ENCODE measurements around the gene PPP2R3B. TPM values are rescaled to one million over a fixed set of nuclear protein-coding genes. Genes with fewer than 3 reads are reported as not detected.
A peak's percentile ranks its signal among the peaks of the same experiment; 100 is the strongest.

PPP2R3B gene
- total and polyA plus RNA-seq, 2 of the 13 experiments (the other 11 are each of a cell fraction or from before 2014, with no cell fraction given) = 17.0 to 21.4 TPM

- peak; percentile 5 for TF ChIP-seq ZBED4 (CRISPR knock-in tag; IDR thresholded peaks at IDR 0.05; ENCODE audit: borderline replicate concordance)
- TF ChIP-seq ZSCAN25 (CRISPR knock-in tag; IDR thresholded peaks at IDR 0.05) = peak; percentile 47
- TF ChIP-seq SP4 (CRISPR knock-in tag; IDR thresholded peaks at IDR 0.05) = peak; percentile 100
- peak; percentile 82; the same call in 1 of the 2 replicates for TF ChIP-seq ARID4A (CRISPR knock-in tag; IDR thresholded peaks at IDR 0.05; ENCODE audit: borderline replicate concordance)
- TF ChIP-seq ZNF788 (CRISPR knock-in tag; IDR thresholded peaks at IDR 0.05; ENCODE audit: borderline replicate concordance) = peak; percentile 47; the same call in 1 of the 2 replicates
- peak; percentile 19; the same call in 1 of the 2 replicates for TF ChIP-seq ZNF776 (CRISPR knock-in tag; IDR thresholded peaks at IDR 0.05)
- TF ChIP-seq SP1 (IDR thresholded peaks at IDR 0.05) = no peak
- peak; percentile 71; the same call in 1 of the 2 replicates for TF ChIP-seq SP1 (CRISPR knock-in tag; IDR thresholded peaks at IDR 0.05)
- peak; percentile 63 for TF ChIP-seq PHF8 (CRISPR knock-in tag; IDR thresholded peaks at IDR 0.05)
- no peak for TF ChIP-seq MAF1 (CRISPR knock-in tag; IDR thresholded peaks at IDR 0.05; ENCODE audit: borderline replicate concordance)
- 0 out of 2 replicates have a peak, but pooled peaks have one; percentile 21 for TF ChIP-seq TARDBP (CRISPR knock-in tag; IDR thresholded peaks at IDR 0.05)
- peak; percentile 56; the same call in 1 of the 2 replicates for TF ChIP-seq REPIN1 (CRISPR knock-in tag; IDR thresholded peaks at IDR 0.05; ENCODE audit: borderline replicate concordance, low read depth)
- TF ChIP-seq POLR2A (IDR thresholded peaks at IDR 0.05; ENCODE audit: insufficient read depth in 1 of 2, low read depth in 2 of 2, low read length in 2 of 2) = 0 out of 4 replicates have a peak, but pooled peaks of 1 of the 2 experiments have one; percentile 39
- TF ChIP-seq POLR2AphosphoS2 (IDR thresholded peaks at IDR 0.05; ENCODE audit: low read depth, low read length) = no peak
- TF ChIP-seq NFYB (CRISPR knock-in tag; IDR thresholded peaks at IDR 0.05) = peak; percentile 98
These were observed 67.7 kb downstream of the PPP2R3B start, which contains the start of gene GTPBP6 (continued) for GRCh38 chrX:318739-319578.

All from HepG2 (cell line).